Thoracic aorta (tissue), 2 donors: ENCODE data around the gene PIAS2. TPM values are rescaled to one million over a fixed set of nuclear protein-coding genes. Genes with fewer than 3 reads are reported as not detected.
"Not testable (repeated sequence)": the region's sequence is repeated elsewhere in the genome, so short reads cannot be mapped to it uniquely, and the experiment has no call there.

Experiments used
- ATAC-seq: fragments of 150-250 bp; one replicate; pipeline ENCODE4 v1.8.0; 2017; ENCODE audit warnings: low read depth; ENCODE audit not compliant: insufficient number of reproducible peaks, low FRiP score
- DNase-seq: peaks from one replicate; pipeline ENCODE4 v3.0.0-alpha.2; 2020; ENCODE audit warnings: low spot score
- H3K27ac ChIP-seq, 2 donors: fragments of 200-600 bp; sonication (generic); 1 replicate in 1 of 2; 2 replicates in 1 of 2; pipeline ENCODE4 v1.5.1; 2016; ENCODE audit warnings: mild to moderate bottlenecking in 2 of 2, moderate library complexity in 2 of 2
- H3K27me3 ChIP-seq: fragments of 200-600 bp; sonication (generic); replicated peaks from 2 replicates; pipeline ENCODE4 v1.6.0; 2016; ENCODE audit warnings: mild to moderate bottlenecking; ENCODE audit not compliant: insufficient read depth
- H3K36me3 ChIP-seq: fragments of 200-600 bp; sonication (generic); one replicate; pipeline ENCODE4 v1.5.1; 2016
- H3K4me1 ChIP-seq, 2 donors: fragments of 200-600 bp; sonication (generic); 1 replicate in 1 of 2; 2 replicates in 1 of 2; pipeline versions ENCODE4 v1.5.1 to v1.6.0; 2016; ENCODE audit warnings: low read depth in 2 of 2, mild to moderate bottlenecking in 1 of 2; ENCODE audit not compliant: control insufficient read depth in 1 of 2
- H3K4me3 ChIP-seq: fragments of 200-600 bp; sonication (generic); 2 replicates; pipeline ENCODE4 v1.5.1; 2016; ENCODE audit warnings: mild to moderate bottlenecking
- H3K9me3 ChIP-seq: fragments of 200-600 bp; sonication (generic); 2 replicates; pipeline ENCODE4 v1.5.1; 2016
- CTCF ChIP-seq: fragments of 200-600 bp; sonication (generic); IDR thresholded peaks from one replicate; pipeline ENCODE4 v1.5.1; 2019; ENCODE audit warnings: antibody characterized with exemption
- total RNA-seq, 2 donors: library from RNA; depleted of rRNA; stranded (reverse); fragments of >200 nt; gene quantifications; one replicate each; pipeline versions ENCODE4 v1.1.0 to v1.2.3, GENCODE V29; 2016

Gene PIAS2
- total RNA-seq, 2 donors from 2014 or later: 30.6 to 38.2 TPM

- no peak for ATAC-seq
- H3K27ac ChIP-seq: no peak overlapping the region
- H3K4me1 ChIP-seq: no peaks in the 10 kb centered on the region
- H3K36me3 ChIP-seq: no peaks in the 10 kb centered on the region
- TF ChIP-seq CTCF: no peak
- DNase-seq: no peak
- no peaks in the 10 kb centered on the region for H3K27me3 ChIP-seq
- no peak overlapping the region for H3K4me3 ChIP-seq
- no peaks in the 10 kb centered on the region for H3K9me3 ChIP-seq
Measured at GRCh38 chr18:46814399-46814798, 102.9 kb downstream of the PIAS2 start.

- no peak overlapping the region for H3K4me3 ChIP-seq
- no peaks in the 10 kb centered on the region for H3K4me1 ChIP-seq
- no peaks in the 10 kb centered on the region for H3K9me3 ChIP-seq
- TF ChIP-seq CTCF: no peak
- no peaks in the 10 kb centered on the region for H3K27me3 ChIP-seq
- DNase-seq: no peak
- no peak overlapping the region for H3K27ac ChIP-seq
- no peak for ATAC-seq
- no peaks in the 10 kb centered on the region for H3K36me3 ChIP-seq
Measured at GRCh38 chr18:46812311-46812710, 105.0 kb downstream of the PIAS2 start.

- no peak for TF ChIP-seq CTCF
- no peak overlapping the region for H3K27ac ChIP-seq
- no peaks in the 10 kb centered on the region for H3K9me3 ChIP-seq
- DNase-seq: no peak
- ATAC-seq: no peak
- H3K4me1 ChIP-seq: no peaks in the 10 kb centered on the region
- H3K4me3 ChIP-seq: no peak overlapping the region
- no peaks in the 10 kb centered on the region for H3K36me3 ChIP-seq
- no peaks in the 10 kb centered on the region for H3K27me3 ChIP-seq
Measured at GRCh38 chr18:46810481-46811000, 106.8 kb downstream of the PIAS2 start.

- no peak for DNase-seq
- H3K36me3 ChIP-seq: peaks cover 3% of the 10 kb centered on the region
Measured at GRCh38 chr18:46809145-46809544, 108.2 kb downstream of the PIAS2 start.

GRCh38 chr18:46795945-46796344 is 121.4 kb downstream of the PIAS2 start:
- H3K4me1 ChIP-seq, H3K27ac ChIP-seq, H3K36me3 ChIP-seq, H3K9me3 ChIP-seq, ATAC-seq, H3K27me3 ChIP-seq, DNase-seq, H3K4me3 ChIP-seq: not testable (repeated sequence)

More at GRCh38 chr18:46809145-46809544, 108.2 kb downstream of the PIAS2 start:
- no peak overlapping the region for H3K4me3 ChIP-seq
- no peak for TF ChIP-seq CTCF
- H3K27ac ChIP-seq: no peak overlapping the region
- no peaks in the 10 kb centered on the region for H3K9me3 ChIP-seq
- ATAC-seq: no peak
- no peaks in the 10 kb centered on the region for H3K4me1 ChIP-seq
- H3K27me3 ChIP-seq: no peaks in the 10 kb centered on the region

- DNase-seq (no peak), ATAC-seq (no peak)
- Histone ChIP-seq H3K36me3 (no peaks in the 10 kb centered on the region), H3K9me3 (no peaks in the 10 kb centered on the region), H3K27ac (no peak overlapping the region), H3K4me3 (no peak overlapping the region), H3K27me3 (no peaks in the 10 kb centered on the region), H3K4me1 (no peaks in the 10 kb centered on the region)
- TF ChIP-seq CTCF: no peak
Measured at GRCh38 chr18:46794607-46795006, 122.7 kb downstream of the PIAS2 start.
